GM20000 (cell line): ENCODE measurements around the gene R3HCC1L.

Experiments
- DNase-seq: peaks from one replicate; pipeline ENCODE4 v3.0.0; 2012; ENCODE audit warnings: low spot score
- CTCF ChIP-seq: IDR thresholded peaks from 2 replicates; pipeline ENCODE4 v1.5.1; 2012; ENCODE audit warnings: mild to moderate bottlenecking, control low read depth; ENCODE audit errors: extremely low read depth, missing control alignments

The R3HCC1L gene

GRCh38 chr10:98134431-98135221 lies at the start of gene R3HCC1L:
Gene R3HCC1L (plus strand): TSS chr10:98134657. CDS start chr10:98208115, 73,458 bp downstream.
- no peak for TF ChIP-seq CTCF
- DNase-seq: peak; percentile 89

GRCh38 chr10:98085238-98085637 lies 49.2 kb upstream of the R3HCC1L start:
- TF ChIP-seq CTCF: no peak
- DNase-seq: no peak

- DNase-seq: no peak
- TF ChIP-seq CTCF: no peak
Observed at GRCh38 chr10:98086837-98087708, 47.4 kb upstream of the R3HCC1L start.

- DNase-seq: no peak
- TF ChIP-seq CTCF: no peak
Observed at GRCh38 chr10:98088186-98088971, 46.1 kb upstream of the R3HCC1L start.

- TF ChIP-seq CTCF: no peak
- no peak for DNase-seq
Observed at GRCh38 chr10:98090822-98091221, 43.6 kb upstream of the R3HCC1L start.

GRCh38 chr10:98096316-98096715 lies 38.1 kb upstream of the R3HCC1L start:
- no peak for TF ChIP-seq CTCF
- DNase-seq: no peak
